Measurements from ENCODE around the gene VWCE.
"Not testable (repeated sequence)": the region's sequence is repeated elsewhere in the genome, so short reads cannot be mapped to it uniquely, and the experiment has no call there.

Gene VWCE

DNA sequence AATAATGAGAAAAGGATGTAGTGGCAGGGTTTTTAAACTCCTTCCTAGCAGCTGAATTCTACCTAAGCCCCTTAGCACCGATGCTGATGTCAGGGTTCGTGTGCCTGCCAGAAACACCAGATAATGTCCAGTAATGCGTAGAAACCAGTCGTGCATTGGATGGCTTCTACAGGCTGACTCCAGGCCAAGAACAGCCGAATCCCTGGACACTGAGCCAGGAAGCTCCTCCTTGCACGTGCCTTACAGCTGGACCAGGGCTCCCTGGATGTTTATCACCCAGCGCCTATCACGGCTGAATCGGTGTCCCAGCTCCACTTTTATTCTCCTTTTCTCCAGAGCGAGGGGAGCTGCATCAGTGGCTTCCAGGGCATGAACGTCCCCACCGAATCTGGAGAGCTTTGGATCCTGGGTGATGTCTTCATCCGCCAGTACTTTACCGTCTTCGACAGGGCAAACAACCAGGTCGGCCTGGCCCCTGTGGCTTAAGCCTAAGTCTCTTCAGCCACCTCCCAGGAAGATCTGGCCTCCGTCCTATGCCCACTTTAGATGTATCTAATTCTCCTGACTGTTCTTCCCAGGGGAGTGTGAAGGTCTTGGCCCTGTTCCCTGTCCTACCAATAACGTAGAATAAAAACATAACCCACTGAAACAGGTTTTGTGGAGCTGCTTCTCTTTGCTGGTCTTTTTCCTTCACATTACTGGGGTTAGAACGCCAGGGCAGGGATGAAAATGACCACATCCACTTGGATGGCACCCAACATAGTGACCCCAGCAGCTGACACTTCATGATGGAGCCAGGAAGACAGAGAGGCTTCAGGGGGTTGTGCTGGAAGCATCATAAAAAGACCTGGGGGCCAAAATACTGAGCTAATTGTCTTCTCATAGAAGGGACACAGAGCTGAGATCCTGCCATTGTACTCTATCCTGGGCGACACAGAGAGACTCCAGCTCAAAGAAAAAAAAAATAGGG is 44.0 kb downstream of the VWCE start:
- not testable (repeated sequence) for DNase-seq

DNA sequence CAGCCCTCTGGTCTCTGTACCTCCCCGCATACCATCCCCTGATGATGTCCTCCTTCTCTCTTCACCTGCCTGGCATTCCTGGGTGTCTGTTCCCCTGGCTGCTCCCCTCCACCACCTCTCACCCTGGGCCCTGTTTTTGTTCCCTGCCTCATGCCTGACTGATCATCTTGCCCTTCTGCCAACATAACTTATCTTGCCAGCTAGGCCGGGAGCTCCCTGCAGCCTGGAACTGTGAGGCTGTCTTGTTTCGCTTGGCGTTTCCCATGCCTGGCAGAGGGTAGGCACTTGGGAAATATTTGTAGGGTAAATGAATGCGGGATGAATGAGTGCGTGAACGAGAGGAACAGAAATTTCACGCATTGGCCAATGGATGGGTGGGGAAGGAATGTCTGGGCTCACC is 45.9 kb downstream of the VWCE start:
- DNase-seq, result not testable (repeated sequence)

DNA sequence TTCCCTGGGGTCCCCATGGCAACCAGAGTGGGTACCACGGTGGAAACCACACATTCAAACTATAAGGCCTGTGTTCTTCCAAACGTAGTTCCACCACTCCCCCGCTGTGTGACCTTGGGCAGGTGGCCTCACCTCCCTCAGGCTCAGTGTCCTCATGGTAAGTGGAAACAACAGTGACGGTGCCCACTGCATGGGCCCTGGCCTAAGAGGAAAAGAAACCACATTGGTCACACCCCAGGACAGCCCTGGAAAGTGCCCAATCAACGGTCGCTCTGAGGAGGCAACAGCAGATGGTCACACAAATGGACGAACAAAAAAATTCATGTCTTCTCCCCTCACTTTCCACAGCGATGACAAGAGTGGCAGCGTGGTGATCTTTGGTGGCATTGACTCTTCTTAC is 47.0 kb downstream of the VWCE start:
- DNase-seq, result not testable (repeated sequence)

DNA sequence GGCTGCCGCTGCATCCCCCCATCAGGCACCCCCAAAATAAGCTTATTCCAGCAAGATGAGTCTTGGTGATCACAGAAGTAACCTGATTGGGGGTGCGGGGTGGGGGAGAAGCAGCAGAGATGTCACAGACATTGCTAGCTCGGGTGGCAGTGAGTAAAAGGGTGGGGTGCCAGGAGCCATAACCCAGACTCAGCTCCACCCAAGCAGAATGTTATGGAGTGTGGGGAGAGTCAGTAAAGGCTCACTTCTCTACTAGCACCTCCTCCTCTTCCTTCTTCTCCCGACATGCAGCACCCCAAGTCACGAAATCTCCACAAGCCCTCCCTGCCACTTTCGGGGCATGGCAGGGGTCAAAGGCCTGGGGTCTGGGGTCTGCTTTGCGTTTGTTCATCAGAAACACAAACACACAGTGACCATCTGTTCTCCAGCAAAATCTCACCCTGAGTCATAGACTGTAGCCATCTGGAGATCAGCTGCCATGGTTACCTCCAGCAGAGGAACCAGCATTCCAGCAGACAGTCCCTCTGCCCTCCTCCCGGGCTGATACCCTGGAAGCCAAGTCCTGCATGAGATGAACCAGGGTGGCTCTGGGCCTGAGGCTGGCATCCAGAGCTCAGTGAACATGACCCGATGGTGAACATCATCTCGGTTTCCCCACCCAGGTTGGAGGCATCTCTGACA is 49.7 kb downstream of the VWCE start:
- DNase-seq, result not testable (repeated sequence)

DNA sequence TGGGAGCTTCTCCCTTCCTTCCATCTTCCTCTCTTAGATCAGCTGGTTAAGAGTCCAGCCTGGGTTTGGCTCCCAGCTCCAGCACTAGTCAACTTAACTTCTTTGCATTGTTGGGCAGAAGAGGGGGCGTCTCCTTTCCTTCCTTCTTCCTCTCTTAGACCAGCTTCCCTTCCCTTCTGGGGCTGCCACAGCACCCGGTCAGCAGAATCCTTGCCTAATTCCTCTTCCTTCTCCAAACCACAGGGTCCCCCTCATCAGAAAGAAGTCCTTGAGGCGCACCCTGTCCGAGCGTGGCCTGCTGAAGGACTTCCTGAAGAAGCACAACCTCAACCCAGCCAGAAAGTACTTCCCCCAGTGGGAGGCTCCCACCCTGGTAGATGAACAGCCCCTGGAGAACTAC is 53.6 kb downstream of the VWCE start:
- not testable (repeated sequence) for DNase-seq

DNA sequence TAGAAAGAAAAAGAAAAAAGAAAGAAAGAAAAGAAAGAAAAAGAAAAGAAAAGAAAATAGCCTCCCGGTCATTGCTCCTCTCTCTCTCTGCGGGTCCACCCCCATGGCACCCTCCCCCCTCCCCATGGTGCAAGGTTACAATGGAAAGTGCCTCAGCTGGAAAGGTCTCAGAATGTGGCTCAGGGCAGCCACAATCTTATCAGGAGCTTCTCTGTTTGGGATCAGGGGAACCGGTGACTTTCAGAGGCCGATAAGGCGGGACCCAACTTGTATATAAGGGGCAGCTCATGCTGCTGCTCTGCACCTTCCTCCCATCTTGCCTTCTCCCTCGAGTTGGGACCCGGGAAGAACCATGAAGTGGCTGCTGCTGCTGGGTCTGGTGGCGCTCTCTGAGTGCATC is 54.2 kb downstream of the VWCE start, which contains the start of gene PGA5:
PGA5 (plus strand) TSS at position 301 of the 400 bp plus-strand sequence; CDS start at position 353, 52 bp downstream.
- not testable (repeated sequence) for DNase-seq

DNA sequence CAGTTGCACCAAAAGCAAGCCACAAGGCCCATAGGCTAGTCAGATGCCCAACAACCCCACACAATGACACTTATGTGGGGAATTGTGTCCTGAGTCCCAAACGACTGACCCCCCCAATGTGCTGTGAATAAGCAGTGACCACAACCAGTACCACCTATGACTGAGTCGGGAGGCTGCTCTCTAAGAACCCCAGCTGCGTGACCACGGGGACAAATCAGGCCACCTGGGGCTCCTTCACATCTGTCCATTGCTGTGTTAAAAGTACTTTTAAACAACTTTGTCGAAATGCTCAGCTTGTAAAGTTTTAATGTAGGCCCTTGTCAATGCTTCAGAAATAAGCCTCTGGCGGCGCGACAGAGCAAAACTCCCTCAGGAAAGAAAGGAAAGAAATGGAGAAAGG is 54.8 kb downstream of the VWCE start:
- not testable (repeated sequence) for DNase-seq

DNA sequence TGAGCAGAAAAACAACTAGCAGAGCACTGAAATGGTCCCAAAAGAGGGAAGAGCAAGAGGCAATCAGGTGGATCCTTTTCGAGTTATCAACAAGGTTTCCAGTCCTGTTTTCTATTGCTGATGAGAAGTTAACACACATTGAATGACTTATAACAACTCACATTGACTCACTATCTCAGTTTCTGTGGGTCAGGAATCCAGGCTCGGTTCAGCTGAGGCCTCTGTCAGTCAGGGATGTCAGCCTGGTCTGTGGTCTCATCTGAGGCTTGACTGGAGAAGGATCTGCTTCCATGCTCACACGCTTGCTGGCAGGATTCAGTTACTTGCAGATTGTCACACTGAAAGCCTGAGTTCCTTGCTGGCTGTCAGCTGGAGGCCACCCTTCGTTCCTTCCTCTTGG is 58.0 kb downstream of the VWCE start:
- DNase-seq, result not testable (repeated sequence)

DNA sequence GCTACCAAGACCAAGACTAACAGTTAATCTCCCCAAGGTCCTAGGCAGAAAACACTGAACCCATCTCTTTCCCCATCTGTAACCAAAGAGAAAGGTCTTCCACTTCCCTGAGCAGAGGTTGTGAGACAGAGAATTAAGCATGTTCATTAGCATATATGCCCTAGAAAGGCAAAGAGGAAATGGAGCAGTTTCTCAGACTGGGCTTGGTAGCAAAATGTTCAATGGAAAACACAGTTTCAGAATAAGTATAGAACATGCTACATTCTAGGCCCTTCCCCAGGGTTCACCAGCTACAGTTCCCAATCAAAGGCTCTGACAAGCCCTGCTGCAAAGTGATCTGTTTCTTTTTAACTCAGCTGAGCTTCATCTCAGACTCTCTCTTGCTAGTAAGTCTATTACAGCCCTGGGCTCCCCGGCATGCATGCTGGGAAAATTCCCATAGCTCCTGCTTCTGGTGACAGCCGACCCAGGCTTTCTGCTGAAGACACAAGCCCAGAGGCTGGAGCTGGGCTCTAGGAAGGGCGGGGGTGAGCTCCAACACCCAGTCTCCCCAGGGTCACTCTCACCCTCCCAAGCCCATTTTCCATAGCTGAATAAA is 62.5 kb downstream of the VWCE start:
- not testable (repeated sequence) for DNase-seq

DNA sequence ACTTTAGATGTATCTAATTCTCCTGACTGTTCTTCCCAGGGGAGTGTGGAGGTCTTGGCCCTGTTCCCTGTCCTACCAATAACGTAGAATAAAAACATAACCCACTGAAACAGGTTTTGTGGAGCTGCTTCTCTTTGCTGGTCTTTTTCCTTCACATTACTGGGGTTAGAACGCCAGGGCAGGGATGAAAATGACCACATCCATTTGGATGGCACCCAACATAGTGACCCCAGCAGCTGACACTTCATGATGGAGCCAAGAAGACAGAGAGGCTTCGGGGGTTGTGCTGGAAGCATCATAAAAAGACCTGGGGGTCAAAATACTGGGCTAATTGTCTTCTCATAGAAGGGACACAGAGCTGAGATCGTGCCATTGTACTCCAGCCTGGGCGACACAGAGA is 63.5 kb downstream of the VWCE start:
- DNase-seq, result not testable (repeated sequence)

DNA sequence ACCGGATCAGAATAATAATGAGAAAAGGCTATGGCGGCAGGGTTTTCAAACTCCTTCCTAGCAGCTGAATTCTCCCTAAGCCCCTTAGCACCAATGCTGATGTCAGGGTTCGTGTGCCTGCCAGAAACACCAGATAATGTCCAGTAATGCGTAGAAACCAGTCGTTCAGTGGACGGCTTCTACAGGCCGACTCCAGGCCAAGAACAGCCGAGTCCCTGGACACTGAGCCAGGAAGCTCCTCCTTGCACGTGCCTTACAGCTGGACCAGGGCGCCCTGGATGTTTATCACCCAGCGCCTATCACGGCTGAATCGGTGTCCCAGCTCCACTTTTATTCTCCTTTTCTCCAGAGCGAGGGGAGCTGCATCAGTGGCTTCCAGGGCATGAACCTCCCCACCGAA is 64.1 kb downstream of the VWCE start:
- not testable (repeated sequence) for DNase-seq

DNA sequence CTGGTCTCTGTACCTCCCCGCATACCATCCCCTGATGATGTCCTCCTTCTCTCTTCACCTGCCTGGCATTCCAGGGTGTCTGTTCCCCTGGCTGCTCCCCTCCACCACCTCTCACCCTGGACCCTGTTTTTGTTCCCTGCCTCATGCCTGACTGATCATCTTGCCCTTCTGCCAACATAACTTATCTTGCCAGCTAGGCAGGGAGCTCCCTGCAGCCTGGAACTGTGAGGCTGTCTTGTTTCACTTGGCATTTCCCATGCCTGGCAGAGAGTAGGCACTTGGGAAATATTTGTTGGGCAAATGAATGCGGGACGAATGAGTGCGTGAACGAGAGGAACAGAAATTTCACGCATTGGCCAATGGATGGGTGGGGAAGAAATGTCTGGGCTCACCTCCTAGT is 65.7 kb downstream of the VWCE start:
- DNase-seq, result not testable (repeated sequence)

DNA sequence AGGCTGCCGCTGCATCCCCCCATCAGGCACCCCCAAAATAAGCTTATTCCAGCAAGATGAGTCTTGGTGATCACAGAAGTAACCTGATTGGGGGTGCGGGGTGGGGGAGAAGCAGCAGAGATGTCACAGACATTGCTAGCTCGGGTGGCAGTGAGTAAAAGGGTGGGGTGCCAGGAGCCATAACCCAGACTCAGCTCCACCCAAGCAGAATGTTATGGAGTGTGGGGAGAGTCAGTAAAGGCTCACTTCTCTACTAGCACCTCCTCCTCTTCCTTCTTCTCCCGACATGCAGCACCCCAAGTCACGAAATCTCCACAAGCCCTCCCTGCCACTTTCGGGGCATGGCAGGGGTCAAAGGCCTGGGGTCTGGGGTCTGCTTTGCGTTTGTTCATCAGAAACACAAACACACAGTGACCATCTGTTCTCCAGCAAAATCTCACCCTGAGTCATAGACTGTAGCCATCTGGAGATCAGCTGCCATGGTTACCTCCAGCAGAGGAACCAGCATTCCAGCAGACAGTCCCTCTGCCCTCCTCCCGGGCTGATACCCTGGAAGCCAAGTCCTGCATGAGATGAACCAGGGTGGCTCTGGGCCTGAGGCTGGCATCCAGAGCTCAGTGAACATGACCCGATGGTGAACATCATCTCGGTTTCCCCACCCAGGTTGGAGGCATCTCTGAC is 68.5 kb downstream of the VWCE start:
- not testable (repeated sequence) for DNase-seq

DNA sequence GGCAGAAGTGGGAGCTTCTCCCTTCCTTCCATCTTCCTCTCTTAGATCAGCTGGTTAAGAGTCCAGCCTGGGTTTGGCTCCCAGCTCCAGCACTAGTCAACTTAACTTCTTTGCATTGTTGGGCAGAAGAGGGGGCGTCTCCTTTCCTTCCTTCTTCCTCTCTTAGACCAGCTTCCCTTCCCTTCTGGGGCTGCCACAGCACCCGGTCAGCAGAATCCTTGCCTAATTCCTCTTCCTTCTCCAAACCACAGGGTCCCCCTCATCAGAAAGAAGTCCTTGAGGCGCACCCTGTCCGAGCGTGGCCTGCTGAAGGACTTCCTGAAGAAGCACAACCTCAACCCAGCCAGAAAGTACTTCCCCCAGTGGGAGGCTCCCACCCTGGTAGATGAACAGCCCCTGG is 72.4 kb downstream of the VWCE start:
- not testable (repeated sequence) for DNase-seq

DNA sequence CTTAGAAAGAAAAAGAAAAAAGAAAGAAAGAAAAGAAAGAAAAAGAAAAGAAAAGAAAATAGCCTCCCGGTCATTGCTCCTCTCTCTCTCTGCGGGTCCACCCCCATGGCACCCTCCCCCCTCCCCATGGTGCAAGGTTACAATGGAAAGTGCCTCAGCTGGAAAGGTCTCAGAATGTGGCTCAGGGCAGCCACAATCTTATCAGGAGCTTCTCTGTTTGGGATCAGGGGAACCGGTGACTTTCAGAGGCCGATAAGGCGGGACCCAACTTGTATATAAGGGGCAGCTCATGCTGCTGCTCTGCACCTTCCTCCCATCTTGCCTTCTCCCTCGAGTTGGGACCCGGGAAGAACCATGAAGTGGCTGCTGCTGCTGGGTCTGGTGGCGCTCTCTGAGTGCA is 73.1 kb downstream of the VWCE start, which contains the start of gene PGA4:
PGA4 (plus strand) TSS at position 301 of the 400 bp plus-strand sequence; CDS start at position 355, 54 bp downstream.
- not testable (repeated sequence) for DNase-seq

DNA sequence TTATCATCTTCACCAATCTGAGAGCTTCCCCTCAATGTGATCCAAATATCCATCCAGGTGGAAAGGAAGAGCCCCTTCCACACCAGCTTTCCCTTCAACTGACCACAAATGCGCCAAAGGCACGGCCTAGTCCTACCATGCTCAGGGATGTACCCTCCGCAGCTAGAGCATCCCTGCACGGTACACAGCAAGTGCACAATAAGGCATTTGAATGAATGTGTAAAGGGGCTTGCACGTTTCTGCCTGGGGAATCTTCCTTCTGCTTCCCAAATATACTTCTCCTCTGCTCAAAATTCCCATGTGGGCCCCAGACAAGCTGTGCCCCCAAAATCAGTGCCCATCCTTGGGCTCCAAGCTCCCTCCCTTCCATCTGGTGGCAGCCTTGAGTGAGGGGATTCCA is 76.1 kb downstream of the VWCE start:
- DNase-seq, result not testable (repeated sequence)

DNA sequence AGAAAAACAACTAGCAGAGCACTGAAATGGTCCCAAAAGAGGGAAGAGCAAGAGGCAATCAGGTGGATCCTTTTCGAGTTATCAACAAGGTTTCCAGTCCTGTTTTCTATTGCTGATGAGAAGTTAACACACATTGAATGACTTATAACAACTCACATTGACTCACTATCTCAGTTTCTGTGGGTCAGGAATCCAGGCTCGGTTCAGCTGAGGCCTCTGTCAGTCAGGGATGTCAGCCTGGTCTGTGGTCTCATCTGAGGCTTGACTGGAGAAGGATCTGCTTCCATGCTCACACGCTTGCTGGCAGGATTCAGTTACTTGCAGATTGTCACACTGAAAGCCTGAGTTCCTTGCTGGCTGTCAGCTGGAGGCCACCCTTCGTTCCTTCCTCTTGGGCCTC is 76.8 kb downstream of the VWCE start:
- not testable (repeated sequence) for DNase-seq

DNA sequence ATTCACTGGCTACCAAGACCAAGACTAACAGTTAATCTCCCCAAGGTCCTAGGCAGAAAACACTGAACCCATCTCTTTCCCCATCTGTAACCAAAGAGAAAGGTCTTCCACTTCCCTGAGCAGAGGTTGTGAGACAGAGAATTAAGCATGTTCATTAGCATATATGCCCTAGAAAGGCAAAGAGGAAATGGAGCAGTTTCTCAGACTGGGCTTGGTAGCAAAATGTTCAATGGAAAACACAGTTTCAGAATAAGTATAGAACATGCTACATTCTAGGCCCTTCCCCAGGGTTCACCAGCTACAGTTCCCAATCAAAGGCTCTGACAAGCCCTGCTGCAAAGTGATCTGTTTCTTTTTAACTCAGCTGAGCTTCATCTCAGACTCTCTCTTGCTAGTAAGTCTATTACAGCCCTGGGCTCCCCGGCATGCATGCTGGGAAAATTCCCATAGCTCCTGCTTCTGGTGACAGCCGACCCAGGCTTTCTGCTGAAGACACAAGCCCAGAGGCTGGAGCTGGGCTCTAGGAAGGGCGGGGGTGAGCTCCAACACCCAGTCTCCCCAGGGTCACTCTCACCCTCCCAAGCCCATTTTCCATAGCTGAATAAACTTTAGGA is 81.3 kb downstream of the VWCE start:
- not testable (repeated sequence) for DNase-seq

DNA sequence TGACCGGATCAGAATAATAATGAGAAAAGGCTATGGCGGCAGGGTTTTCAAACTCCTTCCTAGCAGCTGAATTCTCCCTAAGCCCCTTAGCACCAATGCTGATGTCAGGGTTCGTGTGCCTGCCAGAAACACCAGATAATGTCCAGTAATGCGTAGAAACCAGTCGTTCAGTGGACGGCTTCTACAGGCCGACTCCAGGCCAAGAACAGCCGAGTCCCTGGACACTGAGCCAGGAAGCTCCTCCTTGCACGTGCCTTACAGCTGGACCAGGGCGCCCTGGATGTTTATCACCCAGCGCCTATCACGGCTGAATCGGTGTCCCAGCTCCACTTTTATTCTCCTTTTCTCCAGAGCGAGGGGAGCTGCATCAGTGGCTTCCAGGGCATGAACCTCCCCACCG is 82.9 kb downstream of the VWCE start:
- DNase-seq, result not testable (repeated sequence)

DNA sequence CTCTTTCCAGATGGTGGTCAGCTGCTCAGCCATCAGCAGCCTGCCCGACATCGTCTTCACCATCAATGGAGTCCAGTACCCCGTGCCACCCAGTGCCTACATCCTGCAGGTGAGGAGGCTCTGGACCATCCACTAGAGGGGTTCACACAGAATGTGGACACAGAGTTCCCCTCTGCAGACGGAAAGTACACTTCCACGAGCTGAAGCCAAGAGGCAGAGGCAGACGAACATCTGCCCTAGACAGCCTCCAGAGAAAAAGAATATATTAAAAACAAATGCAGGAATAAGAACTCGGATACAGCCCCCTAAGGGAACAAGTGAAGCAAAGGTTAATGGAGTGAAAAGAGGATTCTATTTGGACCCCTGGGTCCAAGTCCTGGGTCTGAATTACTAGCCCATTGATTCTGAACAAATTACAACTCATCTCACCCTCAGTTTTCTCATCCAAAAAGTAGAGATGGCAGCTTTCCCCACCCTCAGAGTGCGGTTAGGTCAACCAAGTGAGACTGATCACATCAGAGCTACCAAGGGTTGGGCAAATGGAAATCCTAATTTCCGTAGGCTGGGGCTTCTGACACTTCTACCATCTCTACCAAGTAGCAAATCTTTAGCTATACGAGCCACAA is 83.7 kb downstream of the VWCE start:
- not testable (repeated sequence) for DNase-seq

DNA sequence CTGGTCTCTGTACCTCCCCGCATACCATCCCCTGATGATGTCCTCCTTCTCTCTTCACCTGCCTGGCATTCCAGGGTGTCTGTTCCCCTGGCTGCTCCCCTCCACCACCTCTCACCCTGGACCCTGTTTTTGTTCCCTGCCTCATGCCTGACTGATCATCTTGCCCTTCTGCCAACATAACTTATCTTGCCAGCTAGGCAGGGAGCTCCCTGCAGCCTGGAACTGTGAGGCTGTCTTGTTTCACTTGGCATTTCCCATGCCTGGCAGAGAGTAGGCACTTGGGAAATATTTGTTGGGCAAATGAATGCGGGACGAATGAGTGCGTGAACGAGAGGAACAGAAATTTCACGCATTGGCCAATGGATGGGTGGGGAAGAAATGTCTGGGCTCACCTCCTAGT is 84.5 kb downstream of the VWCE start:
- not testable (repeated sequence) for DNase-seq
